Gastroesophageal sphincter (tissue), 4 donors: ENCODE measurements around the gene BPIFB6. TPM values are rescaled to one million over a fixed set of nuclear protein-coding genes. Genes with fewer than 3 reads are reported as not detected.

Experiments
- ATAC-seq: fragments of 150-250 bp; one replicate; pipeline ENCODE4 v1.9.1; 2016; ENCODE audit warnings: mild to moderate bottlenecking, moderate library complexity
- H3K27ac ChIP-seq, 4 donors: fragments of 200-600 bp; sonication (generic) in 3 of 4; 1 replicate in 3 of 4; 2 replicates in 1 of 4; pipeline ENCODE4 v1.5.1; 2016 to 2019
- H3K27me3 ChIP-seq: fragments of 200-600 bp; sonication (generic); one replicate; pipeline ENCODE4 v1.5.1; 2019
- H3K36me3 ChIP-seq, 2 donors: fragments of 200-600 bp; sonication (generic); one replicate each; pipeline ENCODE4 v1.5.1; 2019; ENCODE audit warnings: control low read depth in 1 of 2
- H3K4me1 ChIP-seq, 3 donors: fragments of 200-600 bp; sonication (generic); 1 replicate in 2 of 3; 2 replicates in 1 of 3; pipeline ENCODE4 v1.5.1; 2016 to 2019; ENCODE audit warnings: control low read depth in 2 of 3
- H3K4me3 ChIP-seq, 2 donors: fragments of 200-600 bp; sonication (generic); one replicate each; pipeline ENCODE4 v1.5.1; 2019; ENCODE audit warnings: mild to moderate bottlenecking in 1 of 2, moderate library complexity in 1 of 2
- H3K9me3 ChIP-seq, 3 donors: fragments of 200-600 bp; sonication (generic); one replicate each; pipeline ENCODE4 v1.5.1; 2017 to 2019; ENCODE audit warnings: control low read depth in 2 of 3
- CTCF ChIP-seq, 4 experiments: fragments of 200-600 bp in 2 of 4; fragments of 450-650 bp in 2 of 4; sonication (generic) in 1 of 4; IDR thresholded peaks; one replicate each; pipeline ENCODE4 v1.5.1; 2017 to 2019; ENCODE audit warnings: antibody characterized with exemption in 4 of 4, mild to moderate bottlenecking in 2 of 4, moderate library complexity in 2 of 4
- EP300 ChIP-seq: sonication (generic); formaldehyde crosslinking; IDR thresholded peaks from one replicate; pipeline ENCODE4 v1.6.1; 2017; ENCODE audit warnings: antibody characterized with exemption, mild to moderate bottlenecking
- POLR2A ChIP-seq, 2 donors: fragments of 450-650 bp; IDR thresholded peaks; one replicate each; pipeline ENCODE4 v1.6.1; 2017; ENCODE audit warnings: antibody characterized with exemption in 2 of 2, mild to moderate bottlenecking in 2 of 2, moderate library complexity in 1 of 2
- POLR2AphosphoS5 ChIP-seq: sonication (generic); formaldehyde crosslinking; IDR thresholded peaks from one replicate; pipeline ENCODE4 v1.6.1; 2017; ENCODE audit warnings: antibody characterized with exemption
- WGBS, 2 donors: methylation state at CpG; one replicate each; pipeline ENCODE4 v1.1.5; 2018; ENCODE audit warnings: low coverage in 1 of 2; 5-methylcytosine and 5-hydroxymethylcytosine counted together
- total RNA-seq, 4 donors: library from RNA; depleted of rRNA; stranded (reverse); fragments of >200 nt; gene quantifications; one replicate each; pipeline ENCODE4 v1.1.0, GENCODE V29; 2016

The BPIFB6 gene
- total RNA-seq, 4 donors from 2014 or later = not detected

- no peaks in the 10 kb centered on the region for H3K9me3 ChIP-seq
- H3K36me3 ChIP-seq = no peaks in the 10 kb centered on the region
- H3K4me1 ChIP-seq = no peaks in the 10 kb centered on the region
- 73 to 87% methylated on average over 3 to 7 of the region's 25 CpGs for WGBS, 2 donors
- peaks cover 16% of the 10 kb centered on the region for H3K27me3 ChIP-seq
- no peak within 1 kb of the TSS for H3K4me3 ChIP-seq
- no peak for ATAC-seq
- no peak within 1 kb of the TSS for H3K27ac ChIP-seq
- TF ChIP-seq POLR2AphosphoS5 = no peak
- TF ChIP-seq POLR2A (IDR thresholded peaks at IDR 0.05) = no peak
- TF ChIP-seq EP300 = no peak
- no peak for TF ChIP-seq CTCF (IDR thresholded peaks at IDR 0.05)
Observed at GRCh38 chr20:33053291-33054106, 22.1 kb downstream of the BPIFB6 start, which contains the start of gene BPIFB3. Gene BPIFB3, plus strand, starts transcription at chr20:33053903. Its CDS starts 1,533 bp downstream, at chr20:33055436.

GRCh38 chr20:33054381-33054780, 22.9 kb downstream of the BPIFB6 start:
- Histone ChIP-seq H3K36me3 (no peaks in the 10 kb centered on the region), H3K27ac (no peak overlapping the region), H3K9me3 (no peaks in the 10 kb centered on the region), H3K27me3 (peaks cover 16% of the 10 kb centered on the region), H3K4me1 (no peaks in the 10 kb centered on the region), H3K4me3 (no peak overlapping the region)
- TF ChIP-seq EP300 (no peak), POLR2A (IDR thresholded peaks at IDR 0.05) (no peak), POLR2AphosphoS5 (no peak), CTCF (IDR thresholded peaks at IDR 0.05) (no peak)
- 64 to 74% methylated on average over 5 to 7 of the region's 7 CpGs for WGBS, 2 donors
- ATAC-seq = no peak

- no peaks in the 10 kb centered on the region for H3K9me3 ChIP-seq
- H3K27me3 ChIP-seq = peaks cover 20% of the 10 kb centered on the region
- H3K4me1 ChIP-seq = no peaks in the 10 kb centered on the region
- TF ChIP-seq POLR2AphosphoS5 (no peak), POLR2A (IDR thresholded peaks at IDR 0.05) (no peak), CTCF (IDR thresholded peaks at IDR 0.05) (no peak), EP300 (no peak)
- H3K27ac ChIP-seq = no peak overlapping the region
- H3K36me3 ChIP-seq = no peaks in the 10 kb centered on the region
- ATAC-seq = no peak
- 43 to 50% methylated on average over 1 of the region's 2 CpGs for WGBS, 2 donors
- H3K4me3 ChIP-seq = no peak overlapping the region
Observed at GRCh38 chr20:33054791-33055190, 23.3 kb downstream of the BPIFB6 start.

GRCh38 chr20:33059136-33059535, 27.7 kb downstream of the BPIFB6 start:
- WGBS, 2 donors = 74 to 88% methylated on average over 3 to 5 of the region's 7 CpGs
- no peaks in the 10 kb centered on the region for H3K4me1 ChIP-seq

GRCh38 chr20:33059741-33060390, 28.4 kb downstream of the BPIFB6 start:
- no peaks in the 10 kb centered on the region for H3K9me3 ChIP-seq
- H3K4me1 ChIP-seq = no peaks in the 10 kb centered on the region
- H3K27me3 ChIP-seq = peaks cover 10% of the 10 kb centered on the region
- H3K27ac ChIP-seq = no peak overlapping the region
- no peak for TF ChIP-seq EP300
- TF ChIP-seq POLR2A (IDR thresholded peaks at IDR 0.05) = no peak
- TF ChIP-seq CTCF (IDR thresholded peaks at IDR 0.05) = no peak
- no peak for TF ChIP-seq POLR2AphosphoS5
- H3K36me3 ChIP-seq = no peaks in the 10 kb centered on the region
- H3K4me3 ChIP-seq = no peak overlapping the region
- WGBS, 2 donors = 89 to 98% methylated on average over 8 to 10 of the region's 22 CpGs
- no peak for ATAC-seq

More at GRCh38 chr20:33059136-33059535, 27.7 kb downstream of the BPIFB6 start:
- Histone ChIP-seq H3K9me3 (no peaks in the 10 kb centered on the region), H3K36me3 (no peaks in the 10 kb centered on the region), H3K27ac (no peak overlapping the region), H3K27me3 (peaks cover 16% of the 10 kb centered on the region), H3K4me3 (no peak overlapping the region)
- TF ChIP-seq EP300 (no peak), POLR2A (IDR thresholded peaks at IDR 0.05) (no peak)
- no peak for ATAC-seq
